GM19438 (cell line): ENCODE results near the gene DIDO1.

Experiments used
- ATAC-seq: cut with Tn5 transposase; IDR thresholded peaks from one replicate; pipeline ENCODE4 v1.9.1; 2021; ENCODE audit warnings: low read depth; ENCODE audit not compliant: unreplicated experiment

The DIDO1 gene

GRCh38 chr20:62840244-62841197 is 85.8 kb downstream of the DIDO1 start:
- no peak for ATAC-seq

GRCh38 chr20:62839816-62840215 is 86.5 kb downstream of the DIDO1 start:
- no peak for ATAC-seq

GRCh38 chr20:62839261-62839660 is 87.0 kb downstream of the DIDO1 start:
- ATAC-seq, result no peak

GRCh38 chr20:62838128-62838891 is 88.0 kb downstream of the DIDO1 start:
- peak; percentile 78 for ATAC-seq

- no peak for ATAC-seq
These were observed 88.5 kb downstream of the DIDO1 start for GRCh38 chr20:62837790-62838127.

- no peak for ATAC-seq
These were observed 89.3 kb downstream of the DIDO1 start for GRCh38 chr20:62836967-62837490.

GRCh38 chr20:62835931-62836861 is 90.1 kb downstream of the DIDO1 start:
- ATAC-seq, result no peak

- ATAC-seq, result no peak
These were observed 91.2 kb downstream of the DIDO1 start for GRCh38 chr20:62834967-62835730.

- ATAC-seq, result peak; percentile 47
These were observed 93.3 kb downstream of the DIDO1 start for GRCh38 chr20:62832951-62833391.

- peak; percentile 46 for ATAC-seq
These were observed 93.9 kb downstream of the DIDO1 start for GRCh38 chr20:62832212-62832922.

GRCh38 chr20:62831854-62832211 is 94.5 kb downstream of the DIDO1 start:
- no peak for ATAC-seq

- ATAC-seq, result no peak
These were observed 94.9 kb downstream of the DIDO1 start for GRCh38 chr20:62831361-62831788.

- ATAC-seq, result no peak
These were observed 95.5 kb downstream of the DIDO1 start for GRCh38 chr20:62830821-62831220.

- no peak for ATAC-seq
These were observed 96.1 kb downstream of the DIDO1 start for GRCh38 chr20:62830251-62830650.

- ATAC-seq, result no peak
These were observed 96.8 kb downstream of the DIDO1 start for GRCh38 chr20:62829231-62830230.

- no peak for ATAC-seq
These were observed 97.6 kb downstream of the DIDO1 start for GRCh38 chr20:62828511-62829230.

GRCh38 chr20:62828051-62828450 is 98.3 kb downstream of the DIDO1 start:
- no peak for ATAC-seq
